HG03064 (cell line): ENCODE data around the gene PCDHAC1.

Source experiments
- ATAC-seq: cut with Tn5 transposase; IDR thresholded peaks from one replicate; pipeline ENCODE4 v1.9.1; 2021; ENCODE audit warnings: low read depth; ENCODE audit not compliant: unreplicated experiment

Gene PCDHAC1

DNA sequence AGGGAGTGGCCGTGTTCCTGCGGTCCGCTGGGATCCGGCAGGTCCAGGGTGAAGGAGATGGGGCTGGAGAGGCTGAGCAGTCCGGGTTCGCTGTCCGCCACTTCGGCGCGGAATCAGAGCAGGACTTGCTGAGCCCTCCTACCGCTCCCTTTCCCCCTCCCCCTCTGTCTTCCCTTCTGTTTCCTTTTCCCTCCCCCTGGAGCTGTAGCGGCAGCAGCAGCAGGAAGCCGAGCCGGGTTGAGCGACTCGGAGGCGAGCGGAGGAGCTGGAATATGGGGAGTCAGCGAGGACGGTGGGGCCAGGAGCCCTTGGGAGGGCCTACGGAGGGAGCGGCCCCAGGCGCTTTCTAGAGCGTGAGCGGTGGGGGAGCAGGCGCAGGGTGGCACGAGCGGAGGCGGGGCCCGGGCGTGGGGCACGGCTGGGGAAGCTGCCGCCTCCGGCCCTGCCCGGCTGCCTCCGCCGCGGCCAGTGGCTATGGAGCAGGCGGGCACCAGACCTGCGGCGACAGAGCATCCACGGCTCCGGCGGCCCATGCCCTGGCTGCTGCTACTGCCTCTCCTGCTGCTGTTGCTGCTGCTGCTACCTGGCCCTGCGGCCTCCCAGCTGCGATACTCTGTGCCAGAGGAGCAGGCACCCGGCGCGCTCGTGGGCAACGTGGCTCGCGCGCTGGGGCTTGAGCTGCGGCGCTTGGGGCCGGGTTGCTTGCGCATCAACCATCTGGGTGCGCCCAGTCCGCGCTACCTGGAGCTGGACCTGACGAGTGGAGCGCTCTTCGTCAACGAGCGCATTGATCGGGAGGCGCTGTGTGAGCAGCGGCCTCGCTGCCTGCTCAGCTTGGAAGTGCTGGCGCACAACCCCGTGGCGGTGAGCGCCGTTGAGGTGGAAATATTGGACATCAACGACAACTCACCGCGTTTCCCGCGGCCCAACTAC is 40.5 kb downstream of the PCDHAC1 start, which contains the start of gene PCDHAC2:
Gene PCDHAC2, plus strand, starts transcription at position 184 of the 933 bp plus-strand sequence. Its CDS starts 291 bp downstream, at position 475.
- no peak for ATAC-seq

GRCh38 chr5:140967226-140967893 is 41.3 kb downstream of the PCDHAC1 start:
- ATAC-seq: no peak

DNA sequence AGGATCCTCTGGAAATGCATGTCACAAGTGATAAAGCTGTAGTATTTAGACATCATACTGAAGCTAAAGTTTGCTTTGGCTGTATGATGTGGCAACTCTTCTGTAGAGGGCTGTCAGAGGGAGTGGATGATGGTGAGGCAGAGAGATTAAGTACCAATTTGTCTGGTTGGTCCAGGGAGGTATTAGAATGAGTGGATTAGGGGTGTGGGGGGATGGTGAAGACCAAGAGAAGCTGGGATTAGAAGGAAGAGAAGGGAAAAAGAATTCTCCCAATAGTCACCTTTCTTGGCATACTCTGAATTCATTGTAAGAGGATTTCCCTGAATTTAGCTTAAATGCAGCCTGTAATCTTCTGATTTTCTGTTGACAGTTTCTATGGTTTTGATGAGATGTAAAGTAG is 43.8 kb downstream of the PCDHAC1 start:
- ATAC-seq: no peak

- ATAC-seq: no peak
Observed at GRCh38 chr5:140973550-140973949, 47.5 kb downstream of the PCDHAC1 start.

- ATAC-seq: no peak
Observed at GRCh38 chr5:140977003-140977402, 50.9 kb downstream of the PCDHAC1 start.

DNA sequence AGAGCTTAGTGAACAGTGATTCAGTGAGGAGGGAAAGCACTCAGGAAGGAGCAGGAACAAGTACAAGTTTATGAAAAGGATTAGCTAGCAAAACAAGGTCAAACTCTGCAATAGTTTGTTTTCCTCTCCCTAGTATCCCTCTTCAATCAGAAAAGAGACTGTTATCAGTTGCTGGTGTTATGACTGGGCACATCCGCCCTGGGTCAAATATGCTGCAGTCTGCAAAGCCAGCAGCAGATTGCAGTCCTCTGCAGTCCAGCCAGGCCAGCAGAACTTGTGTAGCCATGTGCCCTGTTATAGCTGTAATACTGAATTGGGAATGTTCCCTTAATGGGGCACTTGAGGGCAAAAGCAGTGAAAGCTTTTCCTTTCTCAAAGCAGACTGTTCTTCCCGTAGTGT is 52.2 kb downstream of the PCDHAC1 start:
- no peak for ATAC-seq

DNA sequence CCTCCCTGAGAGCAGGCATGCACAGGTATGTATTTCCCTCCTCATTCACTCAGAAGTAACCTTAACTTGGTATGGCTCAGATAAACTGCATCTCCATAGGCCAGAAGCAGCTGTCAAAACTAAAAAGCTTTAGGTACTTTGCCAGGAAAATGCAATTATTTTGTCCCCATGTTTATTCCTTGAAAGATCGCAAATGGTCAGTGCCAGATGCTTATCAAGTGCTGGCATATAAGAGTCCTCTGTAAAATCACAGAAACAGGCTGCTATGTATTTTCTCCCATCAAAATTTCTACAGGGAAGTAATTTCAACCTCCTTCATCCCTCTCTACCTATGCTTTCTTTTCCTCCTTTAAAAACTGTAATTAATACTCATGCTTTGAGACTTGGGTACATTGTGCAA is 52.9 kb downstream of the PCDHAC1 start:
- ATAC-seq: no peak
